ENCODE measurements around the gene AMHR2.
A peak's percentile ranks its signal among the peaks of the same experiment; 100 is the strongest.
"Not testable (repeated sequence)": the region's sequence is repeated elsewhere in the genome, so short reads cannot be mapped to it uniquely, and the experiment has no call there.

Gene AMHR2

GRCh38 chr12:53423597-53423996 is at the start of gene AMHR2:
Gene AMHR2, plus strand, starts transcription at chr12:53423855. Its CDS starts 80 bp downstream, at chr12:53423935.
- DNase-seq: no peak

GRCh38 chr12:53374277-53374676 is 49.4 kb upstream of the AMHR2 start:
- not testable (repeated sequence) for DNase-seq

- no peak for DNase-seq
These were observed 46.9 kb upstream of the AMHR2 start for GRCh38 chr12:53376747-53377146.

GRCh38 chr12:53378222-53378621 is 45.4 kb upstream of the AMHR2 start:
- no peak for DNase-seq

- no peak for DNase-seq
These were observed 44.8 kb upstream of the AMHR2 start for GRCh38 chr12:53378724-53379388.

GRCh38 chr12:53379389-53380103 is 44.1 kb upstream of the AMHR2 start:
- peak; percentile 94 for DNase-seq

- DNase-seq: peak; percentile 98
These were observed 43.4 kb upstream of the AMHR2 start, which contains the start of gene SP1 for GRCh38 chr12:53380104-53380793. Gene SP1, plus strand, starts transcription at chr12:53380176. Its CDS starts 116 bp downstream, at chr12:53380292.

GRCh38 chr12:53380794-53381730 is 42.6 kb upstream of the AMHR2 start:
- no peak for DNase-seq

GRCh38 chr12:53381731-53382630 is 41.7 kb upstream of the AMHR2 start:
- DNase-seq: peak; percentile 17

- no peak for DNase-seq
These were observed 40.4 kb upstream of the AMHR2 start for GRCh38 chr12:53383258-53383657.

- DNase-seq: not testable (repeated sequence)
These were observed 37.3 kb upstream of the AMHR2 start for GRCh38 chr12:53386381-53386780.

- no peak for DNase-seq
These were observed 34.7 kb upstream of the AMHR2 start for GRCh38 chr12:53388932-53389331.

GRCh38 chr12:53389702-53390101 is 34.0 kb upstream of the AMHR2 start:
- no peak for DNase-seq

GRCh38 chr12:53391724-53392123 is 31.9 kb upstream of the AMHR2 start:
- no peak for DNase-seq

GRCh38 chr12:53399896-53400295 is 23.8 kb upstream of the AMHR2 start:
- DNase-seq: no peak

- not testable (repeated sequence) for DNase-seq
These were observed 21.3 kb upstream of the AMHR2 start for GRCh38 chr12:53402351-53402750.

GRCh38 chr12:53402871-53403270 is 20.8 kb upstream of the AMHR2 start:
- no peak for DNase-seq

GRCh38 chr12:53410951-53411350 is 12.7 kb upstream of the AMHR2 start:
- no peak for DNase-seq

GRCh38 chr12:53413485-53414204 is 10.0 kb upstream of the AMHR2 start:
- DNase-seq: no peak

- no peak for DNase-seq
These were observed 8.8 kb upstream of the AMHR2 start for GRCh38 chr12:53414756-53415417.
